Breast epithelium (tissue), 3 donors: Measurements from ENCODE around the gene OAS1.

Experiments
- CTCF ChIP-seq, 3 donors: fragments of 450-650 bp; IDR thresholded peaks; one replicate each; pipeline ENCODE4 v1.5.1; 2016 to 2017; ENCODE audit warnings: antibody characterized with exemption in 3 of 3, mild to moderate bottlenecking in 3 of 3, moderate library complexity in 3 of 3
- POLR2A ChIP-seq: fragments of 450-650 bp; IDR thresholded peaks from one replicate; pipeline ENCODE4 v1.6.1; 2016; ENCODE audit warnings: antibody characterized with exemption, mild to moderate bottlenecking, moderate library complexity
- POLR2AphosphoS5 ChIP-seq, 3 donors: sonication (generic); formaldehyde crosslinking; IDR thresholded peaks; one replicate each; pipeline ENCODE4 v1.6.1; 2017; ENCODE audit warnings: antibody characterized with exemption in 3 of 3

- TF ChIP-seq POLR2A (no peak), CTCF (IDR thresholded peaks at IDR 0.05) (no peak), POLR2AphosphoS5 (IDR thresholded peaks at IDR 0.05) (no peak)
Measured at GRCh38 chr12:112967306-112967705, 60.5 kb downstream of the OAS1 start.
